Kasumi-1 (cell line): ENCODE data around the gene SPOCK1.
"Not testable (repeated sequence)": the region's sequence is repeated elsewhere in the genome, so short reads cannot be mapped to it uniquely, and the experiment has no call there.

ENCODE experiments used
- DNase-seq, 2 experiments: peaks; one replicate each; lab custom pipeline; 2025; lab: John Stamatoyannopoulos, UW

The SPOCK1 gene

DNA sequence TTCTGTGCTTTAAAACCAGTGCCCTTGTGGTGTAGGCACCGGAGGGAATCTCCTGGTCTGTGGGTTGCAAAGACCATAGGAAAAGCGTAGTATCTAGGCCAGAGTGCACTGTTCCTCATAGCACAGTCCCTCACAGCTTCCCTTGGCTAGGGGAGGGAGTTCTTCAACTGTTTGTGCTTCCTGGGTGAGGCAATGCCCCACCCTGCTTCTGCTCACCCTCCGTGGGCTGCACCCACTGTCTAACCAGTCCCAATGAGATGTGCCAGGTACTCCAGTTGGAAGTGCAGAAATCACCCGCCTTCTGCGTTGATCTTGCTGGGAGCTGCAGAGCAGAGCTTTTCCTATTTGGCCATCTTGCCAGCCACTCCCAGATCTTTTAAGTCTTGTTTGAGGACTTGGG is 545.0 kb downstream of the SPOCK1 start:
- DNase-seq: not testable (repeated sequence)

DNA sequence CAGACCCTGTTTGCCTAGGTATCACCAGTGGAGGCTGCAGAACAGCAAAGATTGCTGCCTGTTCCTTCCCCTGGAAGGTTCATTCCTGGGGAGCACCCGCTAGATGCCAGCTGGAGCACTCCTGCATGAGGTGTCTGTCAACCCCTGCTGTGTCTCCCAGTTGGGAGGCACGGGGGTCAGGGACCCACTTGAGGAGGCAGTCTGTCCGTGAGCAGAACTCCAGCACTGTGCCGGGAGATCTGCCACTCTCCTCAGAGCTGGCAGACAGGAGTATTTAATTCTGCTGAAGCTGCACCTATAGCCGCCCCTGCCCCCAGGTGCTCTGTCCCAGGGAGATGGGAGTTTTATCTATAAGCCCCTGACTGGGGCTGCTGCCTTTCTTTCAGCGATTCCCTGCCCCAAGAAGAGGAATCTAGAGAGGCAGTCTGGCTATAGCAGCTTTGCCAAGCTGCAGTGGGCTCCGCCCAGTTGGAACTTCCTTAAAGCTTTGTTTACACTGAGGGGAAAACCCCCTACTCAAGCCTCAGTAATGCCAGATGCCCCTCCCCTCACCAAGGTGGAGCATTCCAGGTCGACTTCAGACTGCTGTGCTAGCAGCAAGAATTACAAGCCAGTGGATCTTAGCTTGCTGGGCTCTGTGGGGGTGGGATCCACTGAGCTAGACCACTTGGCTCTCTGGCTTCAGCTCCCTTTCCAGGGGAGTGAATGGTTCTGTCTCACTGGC is 545.6 kb downstream of the SPOCK1 start:
- not testable (repeated sequence) for DNase-seq

DNA sequence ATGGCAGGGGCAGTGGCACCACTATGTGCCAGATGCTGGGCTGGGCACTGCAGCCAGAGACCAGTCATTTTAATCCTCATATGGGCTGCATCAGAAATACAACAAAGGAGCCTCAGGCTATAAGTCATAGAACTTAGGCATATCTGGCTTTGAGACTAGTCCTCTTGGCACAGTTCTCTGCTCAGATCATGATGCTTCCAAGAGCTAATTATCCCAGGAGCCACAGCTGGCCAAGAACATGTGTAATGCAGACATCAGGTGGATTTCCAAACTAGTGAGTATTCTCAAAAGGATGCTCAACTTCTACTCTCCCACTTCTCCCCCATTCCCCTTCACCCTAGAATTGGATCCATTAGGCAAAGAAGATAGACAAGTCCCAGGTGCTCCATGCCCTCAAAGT is 571.6 kb downstream of the SPOCK1 start:
- DNase-seq: no peak

DNA sequence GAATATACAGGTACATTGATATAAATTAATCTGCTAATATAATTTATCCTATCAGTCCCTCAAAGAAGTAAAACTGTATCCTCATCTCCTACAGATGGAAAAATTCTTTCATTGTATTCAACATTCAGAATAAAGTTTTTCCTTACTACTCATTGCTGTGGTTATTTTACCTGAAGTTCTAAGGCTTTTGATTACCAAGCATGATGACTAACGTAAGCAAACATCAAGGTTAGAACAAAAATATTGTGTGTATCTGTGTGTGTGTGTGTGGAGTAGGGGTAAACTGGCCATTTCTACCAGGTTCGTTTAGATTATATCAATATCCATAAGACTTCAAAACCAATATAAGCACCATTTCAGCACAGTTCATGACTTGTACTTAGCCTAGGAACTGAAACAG is 573.1 kb downstream of the SPOCK1 start:
- no peak for DNase-seq
